H9 (cell line): ENCODE data around the gene RPP38. TPM values are rescaled to one million over a fixed set of nuclear protein-coding genes. Genes with fewer than 3 reads are reported as not detected.

Source experiments
- DNase-seq: peaks from one replicate; pipeline ENCODE4 v3.0.0-alpha.2; 2017
- H2AFZ ChIP-seq: one replicate; pipeline ENCODE4 v1.6.1; 2013; ENCODE audit warnings: mild to moderate bottlenecking, low read length, control low read depth, moderate library complexity
- H2AK5ac ChIP-seq: 2 replicates; pipeline ENCODE4 v1.6.1; 2013; ENCODE audit warnings: low read length, control low read depth, mixed read lengths; ENCODE audit not compliant: insufficient read length
- H2BK120ac ChIP-seq: one replicate; pipeline ENCODE4 v1.6.1; 2013; ENCODE audit warnings: low read depth, mild to moderate bottlenecking, low read length, control low read depth, inconsistent platforms; ENCODE audit not compliant: poor library complexity, severe bottlenecking
- H2BK12ac ChIP-seq: 2 replicates; pipeline ENCODE4 v1.6.1; 2013; ENCODE audit warnings: low read length, control low read depth, mixed read lengths, low read depth; ENCODE audit not compliant: insufficient read length
- H2BK15ac ChIP-seq: 2 replicates; pipeline ENCODE4 v1.6.1; 2013; ENCODE audit warnings: low read depth, low read length, control low read depth
- H2BK20ac ChIP-seq: one replicate; pipeline ENCODE4 v1.6.1; 2013; ENCODE audit warnings: low read depth, mild to moderate bottlenecking, low read length, control low read depth, inconsistent platforms; ENCODE audit not compliant: poor library complexity, severe bottlenecking
- H2BK5ac ChIP-seq: 2 replicates; pipeline ENCODE4 v1.6.1; 2013; ENCODE audit warnings: low read length, control low read depth, mixed read lengths; ENCODE audit not compliant: insufficient read length
- H3K14ac ChIP-seq: 2 replicates; pipeline ENCODE4 v1.6.1; 2013; ENCODE audit warnings: low read length, control low read depth; ENCODE audit not compliant: insufficient read depth
- H3K18ac ChIP-seq: 2 replicates; pipeline ENCODE4 v1.6.1; 2013; ENCODE audit warnings: low read depth, mild to moderate bottlenecking, mixed read lengths, low read length, control low read depth; ENCODE audit not compliant: insufficient read length
- H3K23ac ChIP-seq: 2 replicates; pipeline ENCODE4 v1.6.1; 2013; ENCODE audit warnings: low read length, control low read depth, mixed read lengths, low read depth; ENCODE audit not compliant: insufficient read length
- H3K23me2 ChIP-seq: 2 replicates; pipeline ENCODE4 v1.6.1; 2013; ENCODE audit warnings: low read depth, mild to moderate bottlenecking, mixed read lengths, low read length, control low read depth; ENCODE audit not compliant: insufficient read length, poor library complexity, severe bottlenecking
- H3K27ac ChIP-seq: 2 replicates; pipeline ENCODE4 v1.5.1; 2013; ENCODE audit warnings: low read length, control low read depth, mixed read lengths, low read depth; ENCODE audit not compliant: insufficient read length
- H3K27me3 ChIP-seq: 2 replicates; pipeline ENCODE4 v1.6.1; 2013; ENCODE audit warnings: low read length, control low read depth, inconsistent platforms; ENCODE audit not compliant: insufficient read depth
- H3K4ac ChIP-seq: 2 replicates; pipeline ENCODE4 v1.6.1; 2013; ENCODE audit warnings: low read depth, mild to moderate bottlenecking, control low read depth, inconsistent platforms, low read length, moderate library complexity
- H3K4me1 ChIP-seq: 2 replicates; pipeline ENCODE4 v1.6.1; 2013; ENCODE audit warnings: low read length, control low read depth, inconsistent platforms; ENCODE audit not compliant: insufficient read depth
- H3K4me2 ChIP-seq: 2 replicates; pipeline ENCODE4 v1.6.1; 2013; ENCODE audit warnings: low read length, control low read depth, mixed read lengths; ENCODE audit not compliant: insufficient read length, insufficient read depth
- H3K56ac ChIP-seq: 2 replicates; pipeline ENCODE4 v1.6.1; 2013; ENCODE audit warnings: low read depth, mild to moderate bottlenecking, mixed read lengths, low read length, control low read depth; ENCODE audit not compliant: insufficient read length
- H3K79me1 ChIP-seq: 2 replicates; pipeline ENCODE4 v1.6.1; 2013; ENCODE audit warnings: low read depth, mild to moderate bottlenecking, moderate library complexity, low read length, control low read depth, inconsistent platforms; ENCODE audit not compliant: insufficient read depth, poor library complexity, severe bottlenecking
- H3K79me2 ChIP-seq: 2 replicates; pipeline ENCODE4 v1.6.1; 2013; ENCODE audit warnings: low read length, control low read depth, inconsistent platforms; ENCODE audit not compliant: insufficient read depth
- H3K9ac ChIP-seq: 2 replicates; pipeline ENCODE4 v1.6.1; 2013; ENCODE audit warnings: low read length, control low read depth, mixed read lengths; ENCODE audit not compliant: insufficient read length; ENCODE audit errors: extremely low read depth
- H3K9me3 ChIP-seq: one replicate; pipeline ENCODE4 v1.6.1; 2013; ENCODE audit warnings: low read depth, low read length, inconsistent platforms; ENCODE audit not compliant: control insufficient read depth
- H3T11ph ChIP-seq: one replicate; pipeline ENCODE4 v1.6.1; 2013; ENCODE audit warnings: mild to moderate bottlenecking, low read length, control low read depth, inconsistent platforms
- H4K20me1 ChIP-seq: one replicate; pipeline ENCODE4 v1.6.1; 2013; ENCODE audit not compliant: control insufficient read depth, insufficient read length, insufficient read depth
- H4K5ac ChIP-seq: 2 replicates; pipeline ENCODE4 v1.6.1; 2013; ENCODE audit warnings: low read depth, mild to moderate bottlenecking, mixed read lengths, low read length, control low read depth; ENCODE audit not compliant: insufficient read length
- H4K8ac ChIP-seq: replicated peaks from 2 replicates; pipeline ENCODE4 v1.6.1; 2013; ENCODE audit warnings: low read length, control low read depth, mixed read lengths, low read depth; ENCODE audit not compliant: insufficient read length
- H4K91ac ChIP-seq: 2 replicates; pipeline ENCODE4 v1.6.1; 2013; ENCODE audit warnings: low read depth, mild to moderate bottlenecking, moderate library complexity, mixed read lengths, low read length, control low read depth; ENCODE audit not compliant: insufficient read length
- H3K27ac Mint-ChIP-seq, 3 experiments: 2 replicates in 2 of 3; 3 replicates in 1 of 3; pipeline ENCODE4 v1.8.0; 2020 to 2021; ENCODE audit warnings: mixed read lengths in 3 of 3, mild to moderate bottlenecking in 1 of 3, moderate library complexity in 1 of 3
- H3K27me3 Mint-ChIP-seq: 2 replicates; pipeline ENCODE4 v1.8.0; 2021; ENCODE audit warnings: low read depth, mild to moderate bottlenecking, moderate library complexity, mixed read lengths
- H3K36me3 Mint-ChIP-seq, 3 experiments: 2 replicates in 2 of 3; 3 replicates in 1 of 3; pipeline ENCODE4 v1.8.0; 2020 to 2021; ENCODE audit warnings: low read depth in 3 of 3, mixed read lengths in 3 of 3; ENCODE audit not compliant: insufficient read depth in 1 of 3
- H3K4me1 Mint-ChIP-seq, 2 experiments: 2 replicates each; pipeline ENCODE4 v1.8.0; 2020; ENCODE audit warnings: mixed read lengths in 2 of 2
- H3K4me3 Mint-ChIP-seq, 2 experiments: 2 replicates in 1 of 2; 3 replicates in 1 of 2; pipeline ENCODE4 v1.8.0; 2020 to 2021; ENCODE audit warnings: mild to moderate bottlenecking in 2 of 2, mixed read lengths in 2 of 2, moderate library complexity in 1 of 2
- H3K9me3 Mint-ChIP-seq, 2 experiments: 2 replicates in 1 of 2; 3 replicates in 1 of 2; pipeline ENCODE4 v1.8.0; 2020; ENCODE audit warnings: mild to moderate bottlenecking in 2 of 2, mixed read lengths in 2 of 2, moderate library complexity in 1 of 2
- WGBS: extraction: QIAGEN DNeasy Blood & Tissue Kit; methylation state at CpG from one replicate; pipeline ENCODE4 v1.1.7; 2013; ENCODE audit warnings: missing lambda C conversion rate, low lambda C conversion rate, mixed read lengths; ENCODE audit not compliant: insufficient read length; ENCODE audit errors: extremely low coverage; 5-methylcytosine and 5-hydroxymethylcytosine counted together
- total RNA-seq: library from RNA; stranded (reverse); gene quantifications from 2 replicates; pipeline ENCODE4 v1.2.1, GENCODE V29; 2021
- TF ChIP-seq, protein P1 (sequence below): fragments of 200-600 bp; sonication (generic); conservative IDR thresholded peaks from 3 replicates; pipeline ENCODE4 v1.8.0; 2021; ENCODE audit warnings: antibody characterized with exemption, mild to moderate bottlenecking

Gene RPP38
- total RNA-seq, 1 experiment from 2014 or later = 26.6 TPM

DNA sequence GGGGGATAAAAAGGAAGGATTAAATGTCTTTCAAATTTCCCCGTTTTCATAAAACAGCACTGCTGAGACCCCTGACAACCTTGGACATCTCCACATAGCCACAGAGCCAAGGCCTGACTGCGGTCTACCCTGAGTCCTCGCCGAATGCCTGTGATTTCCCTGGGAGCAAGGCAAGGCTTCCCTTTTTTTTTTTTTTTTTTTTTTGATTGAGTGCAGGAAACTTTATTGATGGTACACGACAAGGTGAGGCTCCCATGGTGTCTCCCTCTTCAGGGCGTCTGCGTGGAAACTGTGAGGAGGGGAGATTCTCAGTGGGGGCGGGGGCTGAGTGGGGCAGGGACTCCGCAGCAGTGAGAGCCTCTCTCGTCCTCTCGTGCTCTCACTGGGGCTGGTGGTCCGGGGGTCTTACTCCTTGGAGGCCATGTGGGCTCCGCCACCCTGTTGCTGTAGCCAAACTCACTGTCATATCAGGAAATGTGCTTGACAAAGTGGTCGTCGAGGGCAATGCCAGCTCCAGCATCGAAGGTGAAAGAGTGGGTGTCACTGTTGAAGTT is 4.2 kb upstream of the RPP38 start:
- Histone ChIP-seq H3K4me1 (no peaks in the 10 kb centered on the region), H4K20me1 (no peaks in the 10 kb centered on the region), H3K23me2 (peaks cover 12% of the 10 kb centered on the region), H3K4me2 (no peak overlapping the region), H2BK15ac (no peak overlapping the region), H4K5ac (no peak overlapping the region), H2AFZ (no peak overlapping the region), H2BK5ac (no peak overlapping the region), H3K4ac (no peak overlapping the region), H4K91ac (no peak overlapping the region), H3K14ac (no peak overlapping the region), H3K27me3 (no peaks in the 10 kb centered on the region; the same call in 1 of the 2 replicates), H3T11ph (no peak overlapping the region), H3K9me3 (no peaks in the 10 kb centered on the region), H3K23ac (no peak overlapping the region), H2BK12ac (no peak overlapping the region), H2BK120ac (no peak overlapping the region), H3K18ac (no peak overlapping the region), H3K79me2 (peaks cover 2% of the 10 kb centered on the region; the same call in 1 of the 2 replicates), H4K8ac (no peak overlapping the region), H3K79me1 (no peaks in the 10 kb centered on the region), H2AK5ac (no peak overlapping the region), H3K9ac (no peak overlapping the region), H3K27ac (no peak overlapping the region), H3K56ac (no peak overlapping the region), H2BK20ac (no peak overlapping the region)
- peaks cover 4 to 9% of the 10 kb centered on the region in 2 experiments for H3K4me1 Mint-ChIP-seq
- H3K9me3 Mint-ChIP-seq = no peaks in the 10 kb centered on the region; a peak in 2 of 5 replicates
- peaks cover 0 to 5% (median 2%) of the 10 kb centered on the region in 3 experiments; a peak in 4 of 7 replicates for H3K36me3 Mint-ChIP-seq
- H3K4me3 Mint-ChIP-seq = no peak overlapping the region
- H3K27me3 Mint-ChIP-seq = peaks cover 4% of the 10 kb centered on the region; the same call in 1 of the 2 replicates
- no CpG with 5 or more reads among the region's 16 CpGs for WGBS
- DNase-seq = no peak
- H3K27ac Mint-ChIP-seq = no peak overlapping the region
- TF ChIP-seq, protein P1, sequence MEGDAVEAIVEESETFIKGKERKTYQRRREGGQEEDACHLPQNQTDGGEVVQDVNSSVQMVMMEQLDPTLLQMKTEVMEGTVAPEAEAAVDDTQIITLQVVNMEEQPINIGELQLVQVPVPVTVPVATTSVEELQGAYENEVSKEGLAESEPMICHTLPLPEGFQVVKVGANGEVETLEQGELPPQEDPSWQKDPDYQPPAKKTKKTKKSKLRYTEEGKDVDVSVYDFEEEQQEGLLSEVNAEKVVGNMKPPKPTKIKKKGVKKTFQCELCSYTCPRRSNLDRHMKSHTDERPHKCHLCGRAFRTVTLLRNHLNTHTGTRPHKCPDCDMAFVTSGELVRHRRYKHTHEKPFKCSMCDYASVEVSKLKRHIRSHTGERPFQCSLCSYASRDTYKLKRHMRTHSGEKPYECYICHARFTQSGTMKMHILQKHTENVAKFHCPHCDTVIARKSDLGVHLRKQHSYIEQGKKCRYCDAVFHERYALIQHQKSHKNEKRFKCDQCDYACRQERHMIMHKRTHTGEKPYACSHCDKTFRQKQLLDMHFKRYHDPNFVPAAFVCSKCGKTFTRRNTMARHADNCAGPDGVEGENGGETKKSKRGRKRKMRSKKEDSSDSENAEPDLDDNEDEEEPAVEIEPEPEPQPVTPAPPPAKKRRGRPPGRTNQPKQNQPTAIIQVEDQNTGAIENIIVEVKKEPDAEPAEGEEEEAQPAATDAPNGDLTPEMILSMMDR = no peak
